Measurements from ENCODE around the gene MATR3.
"Not testable (repeated sequence)": the region's sequence is repeated elsewhere in the genome, so short reads cannot be mapped to it uniquely, and the experiment has no call there.

Gene MATR3

DNA sequence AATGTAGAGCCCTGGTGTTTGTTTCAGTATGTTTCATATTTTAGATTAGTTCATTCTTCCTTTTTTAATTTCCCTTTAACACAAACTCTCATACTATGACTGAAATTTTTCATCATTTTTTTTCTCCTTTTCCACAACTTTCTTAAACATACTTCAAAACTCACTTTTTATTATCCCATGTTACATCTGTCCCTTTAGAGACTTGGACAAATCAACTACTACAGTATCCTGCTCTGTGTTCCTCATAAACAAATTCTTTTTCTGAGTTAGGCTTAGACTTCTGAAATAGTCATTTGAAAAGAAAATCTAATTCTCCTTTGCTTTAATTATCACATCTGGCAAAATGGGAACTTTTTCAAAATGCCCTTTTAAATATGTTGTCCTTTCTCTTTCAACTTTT, 15.3 kb downstream of the MATR3 start:
- Histone ChIP-seq H3K27ac (ENCODE audit: insufficient read depth, low read depth, low read length, poor library complexity, severe bottlenecking) (no peak overlapping the region), H3K4me3 (ENCODE audit: insufficient read depth, low read depth, low read length) (no peak overlapping the region)

GRCh38 chr5:139310715-139311186, 17.2 kb downstream of the MATR3 start:
- H3K27me3 ChIP-seq (ENCODE audit: control insufficient read depth, insufficient read depth, low read length, poor library complexity, severe bottlenecking); H3K27ac ChIP-seq (ENCODE audit: insufficient read depth, low read depth, low read length, poor library complexity, severe bottlenecking); H3K36me3 ChIP-seq (ENCODE audit: control insufficient read depth, insufficient read depth, low read length); H3K4me3 ChIP-seq (ENCODE audit: insufficient read depth, low read depth, low read length); H3K9me3 ChIP-seq (ENCODE audit: control insufficient read depth, low read length); H3K4me1 ChIP-seq (ENCODE audit: control insufficient read depth, insufficient read depth, low read length): not testable (repeated sequence)
- 90 to 92% methylated on average over 9 of the region's 9 CpGs for WGBS, 2 experiments

More for the DNA sequence above, 15.3 kb downstream of the MATR3 start:
- no peaks in the 10 kb centered on the region for H3K9me3 ChIP-seq (ENCODE audit: control insufficient read depth, low read length)
- no peaks in the 10 kb centered on the region for H3K27me3 ChIP-seq (ENCODE audit: control insufficient read depth, insufficient read depth, low read length, poor library complexity, severe bottlenecking)
- H3K36me3 ChIP-seq (ENCODE audit: control insufficient read depth, insufficient read depth, low read length) = no peaks in the 10 kb centered on the region
- H3K4me1 ChIP-seq (ENCODE audit: control insufficient read depth, insufficient read depth, low read length) = peaks cover 1% of the 10 kb centered on the region

GRCh38 chr5:139312075-139312474, 18.5 kb downstream of the MATR3 start:
- H3K27me3 ChIP-seq (ENCODE audit: control insufficient read depth, insufficient read depth, low read length, poor library complexity, severe bottlenecking) = no peaks in the 10 kb centered on the region
- peaks cover 13% of the 10 kb centered on the region for H3K36me3 ChIP-seq (ENCODE audit: control insufficient read depth, insufficient read depth, low read length)
- no peak overlapping the region for H3K4me3 ChIP-seq (ENCODE audit: insufficient read depth, low read depth, low read length)
- H3K27ac ChIP-seq (ENCODE audit: insufficient read depth, low read depth, low read length, poor library complexity, severe bottlenecking) = no peak overlapping the region
- H3K9me3 ChIP-seq (ENCODE audit: control insufficient read depth, low read length) = no peaks in the 10 kb centered on the region
- 54 to 58% methylated on average over 9 of the region's 9 CpGs for WGBS, 2 experiments
- H3K4me1 ChIP-seq (ENCODE audit: control insufficient read depth, insufficient read depth, low read length) = peaks cover 3% of the 10 kb centered on the region

DNA sequence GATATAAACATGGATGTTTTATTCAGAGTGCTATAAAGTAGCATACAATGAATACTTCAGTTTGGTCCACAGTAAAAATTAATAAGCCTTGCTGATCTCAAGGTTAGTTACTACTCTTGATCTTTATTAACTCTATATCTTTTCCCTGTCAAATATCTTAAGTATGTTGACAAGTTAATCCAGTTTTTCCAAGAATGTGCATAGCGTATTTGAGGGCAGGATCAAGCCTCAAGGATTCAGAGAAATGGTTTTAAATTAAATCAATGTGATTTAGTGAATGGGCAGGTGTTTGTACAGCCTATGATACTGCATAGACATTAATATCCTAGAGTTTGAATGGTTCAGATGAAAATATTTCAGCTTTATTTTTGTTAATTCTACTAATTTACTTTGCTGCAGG, 20.7 kb downstream of the MATR3 start:
- Histone ChIP-seq H3K27me3 (ENCODE audit: control insufficient read depth, insufficient read depth, low read length, poor library complexity, severe bottlenecking) (no peaks in the 10 kb centered on the region), H3K4me3 (ENCODE audit: insufficient read depth, low read depth, low read length) (no peak overlapping the region), H3K27ac (ENCODE audit: insufficient read depth, low read depth, low read length, poor library complexity, severe bottlenecking) (no peak overlapping the region), H3K36me3 (ENCODE audit: control insufficient read depth, insufficient read depth, low read length) (peaks cover 33% of the 10 kb centered on the region), H3K9me3 (ENCODE audit: control insufficient read depth, low read length) (no peaks in the 10 kb centered on the region), H3K4me1 (ENCODE audit: control insufficient read depth, insufficient read depth, low read length) (peaks cover 3% of the 10 kb centered on the region)
- WGBS, 2 experiments = 90 to 100% methylated on average over 1 of the region's 1 CpG

GRCh38 chr5:139315056-139315615, 21.6 kb downstream of the MATR3 start:
- peaks cover 38% of the 10 kb centered on the region for H3K36me3 ChIP-seq (ENCODE audit: control insufficient read depth, insufficient read depth, low read length)
- WGBS, 2 experiments = 88 to 97% methylated on average over 2 of the region's 3 CpGs
- H3K9me3 ChIP-seq (ENCODE audit: control insufficient read depth, low read length) = no peaks in the 10 kb centered on the region
- no peak overlapping the region for H3K27ac ChIP-seq (ENCODE audit: insufficient read depth, low read depth, low read length, poor library complexity, severe bottlenecking)
- H3K4me1 ChIP-seq (ENCODE audit: control insufficient read depth, insufficient read depth, low read length) = peaks cover 3% of the 10 kb centered on the region
- no peaks in the 10 kb centered on the region for H3K27me3 ChIP-seq (ENCODE audit: control insufficient read depth, insufficient read depth, low read length, poor library complexity, severe bottlenecking)
- no peak overlapping the region for H3K4me3 ChIP-seq (ENCODE audit: insufficient read depth, low read depth, low read length)

DNA sequence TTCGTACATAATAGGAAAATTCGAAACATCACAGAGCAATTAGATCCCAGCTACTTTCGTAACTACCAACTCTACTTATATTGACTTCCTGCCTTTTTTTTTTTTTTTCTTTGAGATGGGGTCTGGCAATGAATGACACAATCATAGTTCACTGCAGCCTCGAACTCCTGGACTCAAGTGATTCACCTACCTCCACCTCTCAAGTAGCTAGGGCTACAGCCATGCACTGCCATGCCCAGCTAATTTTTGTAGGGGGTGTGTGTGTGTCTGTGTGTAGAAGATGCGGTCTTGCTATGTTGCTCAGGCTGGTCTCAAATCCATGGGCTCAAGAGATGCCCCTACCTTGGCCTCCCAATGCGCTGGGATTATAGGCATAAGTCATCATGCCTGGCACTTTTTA, 42.3 kb downstream of the MATR3 start:
- H3K4me1 ChIP-seq (ENCODE audit: control insufficient read depth, insufficient read depth, low read length) = no peaks in the 10 kb centered on the region
- H3K4me3 ChIP-seq (ENCODE audit: insufficient read depth, low read depth, low read length) = no peak overlapping the region
- H3K27me3 ChIP-seq (ENCODE audit: control insufficient read depth, insufficient read depth, low read length, poor library complexity, severe bottlenecking) = peaks cover 2% of the 10 kb centered on the region
- WGBS, 2 experiments = 85 to 90% methylated on average over 4 to 6 of the region's 6 CpGs
- H3K27ac ChIP-seq (ENCODE audit: insufficient read depth, low read depth, low read length, poor library complexity, severe bottlenecking) = no peak overlapping the region
- H3K36me3 ChIP-seq (ENCODE audit: control insufficient read depth, insufficient read depth, low read length) = peaks cover 5% of the 10 kb centered on the region
- H3K9me3 ChIP-seq (ENCODE audit: control insufficient read depth, low read length) = no peaks in the 10 kb centered on the region

GRCh38 chr5:139340051-139340450, 46.5 kb downstream of the MATR3 start:
- H3K27ac ChIP-seq (ENCODE audit: insufficient read depth, low read depth, low read length, poor library complexity, severe bottlenecking) = no peak overlapping the region
- WGBS, 2 experiments = 87 to 93% methylated on average over 2 of the region's 2 CpGs
- H3K4me1 ChIP-seq (ENCODE audit: control insufficient read depth, insufficient read depth, low read length) = peaks cover 8% of the 10 kb centered on the region
- peaks cover 3% of the 10 kb centered on the region for H3K27me3 ChIP-seq (ENCODE audit: control insufficient read depth, insufficient read depth, low read length, poor library complexity, severe bottlenecking)
- H3K36me3 ChIP-seq (ENCODE audit: control insufficient read depth, insufficient read depth, low read length) = peaks cover 10% of the 10 kb centered on the region
- H3K9me3 ChIP-seq (ENCODE audit: control insufficient read depth, low read length) = no peaks in the 10 kb centered on the region
- no peak overlapping the region for H3K4me3 ChIP-seq (ENCODE audit: insufficient read depth, low read depth, low read length)

- Histone ChIP-seq H3K27ac (ENCODE audit: insufficient read depth, low read depth, low read length, poor library complexity, severe bottlenecking) (no peak overlapping the region), H3K27me3 (ENCODE audit: control insufficient read depth, insufficient read depth, low read length, poor library complexity, severe bottlenecking) (peaks cover 3% of the 10 kb centered on the region), H3K9me3 (ENCODE audit: control insufficient read depth, low read length) (no peaks in the 10 kb centered on the region), H3K36me3 (ENCODE audit: control insufficient read depth, insufficient read depth, low read length) (peaks cover 12% of the 10 kb centered on the region), H3K4me1 (ENCODE audit: control insufficient read depth, insufficient read depth, low read length) (peaks cover 8% of the 10 kb centered on the region), H3K4me3 (ENCODE audit: insufficient read depth, low read depth, low read length) (peak overlapping the region; percentile 22)
- 20 to 22% methylated on average over 17 of the region's 17 CpGs for WGBS, 2 experiments
Measured at GRCh38 chr5:139341187-139341688, 47.7 kb downstream of the MATR3 start.

DNA sequence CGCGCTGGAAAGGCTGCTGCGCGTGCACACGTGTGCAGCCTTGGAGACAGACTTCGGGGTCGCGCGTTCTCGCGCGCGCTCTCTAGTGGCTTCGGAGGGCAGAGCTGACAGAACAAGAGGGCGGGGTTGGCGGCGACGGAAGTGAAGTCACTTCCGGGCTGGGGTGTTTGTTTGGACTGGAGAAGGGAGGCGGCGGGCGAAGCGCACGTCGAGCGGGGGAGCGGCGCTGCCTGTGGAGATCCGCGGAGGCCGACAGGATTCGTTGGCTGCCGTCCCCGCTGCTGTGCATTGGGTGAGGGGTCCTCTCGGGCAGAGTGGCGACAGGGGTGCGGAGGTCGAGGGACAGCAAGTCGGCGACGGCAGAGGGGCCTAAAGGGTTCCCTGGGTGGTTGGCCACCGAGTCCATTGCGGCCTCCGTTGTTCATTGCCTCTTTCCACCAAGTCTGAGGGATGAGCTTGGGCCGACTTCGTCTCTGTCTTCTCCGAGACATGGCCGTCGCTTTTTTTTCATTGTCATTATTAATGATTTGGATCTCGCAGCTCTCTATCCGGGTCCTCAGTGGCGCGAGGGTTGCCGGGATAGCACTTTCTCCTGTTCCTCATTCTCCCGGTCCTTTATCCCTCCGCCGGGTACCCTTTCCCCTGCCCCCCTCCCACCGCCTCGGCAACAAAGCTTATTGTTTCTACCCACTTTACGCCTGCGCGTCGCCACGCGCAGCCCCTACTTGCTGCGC, 48.3 kb downstream of the MATR3 start, which contains the start of gene PAIP2:
TSS of gene PAIP2 (plus strand) at position 166 of the 734 bp plus-strand sequence. CDS start 21,931 bp downstream, outside the sequence.
- H3K4me3 ChIP-seq (ENCODE audit: insufficient read depth, low read depth, low read length) = peak within 1 kb of the TSS; percentile 87
- no peaks in the 10 kb centered on the region for H3K9me3 ChIP-seq (ENCODE audit: control insufficient read depth, low read length)
- H3K4me1 ChIP-seq (ENCODE audit: control insufficient read depth, insufficient read depth, low read length) = peaks cover 8% of the 10 kb centered on the region
- H3K36me3 ChIP-seq (ENCODE audit: control insufficient read depth, insufficient read depth, low read length) = peaks cover 12% of the 10 kb centered on the region
- 0 to 1% methylated on average over 66 of the region's 66 CpGs for WGBS, 2 experiments
- peaks cover 3% of the 10 kb centered on the region for H3K27me3 ChIP-seq (ENCODE audit: control insufficient read depth, insufficient read depth, low read length, poor library complexity, severe bottlenecking)
- H3K27ac ChIP-seq (ENCODE audit: insufficient read depth, low read depth, low read length, poor library complexity, severe bottlenecking) = peak within 1 kb of the TSS; percentile 99

GRCh38 chr5:139342423-139342723, 48.8 kb downstream of the MATR3 start:
- no peaks in the 10 kb centered on the region for H3K9me3 ChIP-seq (ENCODE audit: control insufficient read depth, low read length)
- H3K27me3 ChIP-seq (ENCODE audit: control insufficient read depth, insufficient read depth, low read length, poor library complexity, severe bottlenecking) = peaks cover 3% of the 10 kb centered on the region
- 0% methylated on average over 16 of the region's 16 CpGs for WGBS, 2 experiments
- H3K27ac ChIP-seq (ENCODE audit: insufficient read depth, low read depth, low read length, poor library complexity, severe bottlenecking) = peak overlapping the region; percentile 99
- H3K4me3 ChIP-seq (ENCODE audit: insufficient read depth, low read depth, low read length) = peak overlapping the region; percentile 87
- peaks cover 12% of the 10 kb centered on the region for H3K36me3 ChIP-seq (ENCODE audit: control insufficient read depth, insufficient read depth, low read length)
- H3K4me1 ChIP-seq (ENCODE audit: control insufficient read depth, insufficient read depth, low read length) = peaks cover 8% of the 10 kb centered on the region

Measured in ectodermal cell (in vitro differentiated cells).